HG03460 (cell line): ENCODE data around the gene ORAI3.

Experiments
- ATAC-seq: cut with Tn5 transposase; IDR thresholded peaks from one replicate; pipeline ENCODE4 v1.9.1; 2021; ENCODE audit not compliant: unreplicated experiment

ORAI3 gene

GRCh38 chr16:30946671-30947540 is 2.0 kb upstream of the ORAI3 start:
- no peak for ATAC-seq

DNA sequence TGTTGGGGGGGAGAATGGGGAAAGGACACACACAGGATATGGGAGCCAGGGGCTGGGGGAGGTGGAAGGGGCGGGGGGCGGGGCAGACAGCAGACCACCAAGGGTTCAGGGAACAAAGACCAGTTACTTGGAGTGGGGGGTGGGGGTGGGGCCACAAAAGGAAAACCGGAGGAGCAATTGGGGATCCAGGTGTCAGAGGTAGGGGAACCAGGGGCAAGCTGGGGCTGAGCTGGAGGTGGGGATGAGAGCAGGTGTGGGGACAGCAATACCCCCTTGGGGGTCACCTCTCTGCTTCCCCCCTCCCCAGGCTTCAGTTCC is 1.4 kb upstream of the ORAI3 start:
- ATAC-seq = no peak

DNA sequence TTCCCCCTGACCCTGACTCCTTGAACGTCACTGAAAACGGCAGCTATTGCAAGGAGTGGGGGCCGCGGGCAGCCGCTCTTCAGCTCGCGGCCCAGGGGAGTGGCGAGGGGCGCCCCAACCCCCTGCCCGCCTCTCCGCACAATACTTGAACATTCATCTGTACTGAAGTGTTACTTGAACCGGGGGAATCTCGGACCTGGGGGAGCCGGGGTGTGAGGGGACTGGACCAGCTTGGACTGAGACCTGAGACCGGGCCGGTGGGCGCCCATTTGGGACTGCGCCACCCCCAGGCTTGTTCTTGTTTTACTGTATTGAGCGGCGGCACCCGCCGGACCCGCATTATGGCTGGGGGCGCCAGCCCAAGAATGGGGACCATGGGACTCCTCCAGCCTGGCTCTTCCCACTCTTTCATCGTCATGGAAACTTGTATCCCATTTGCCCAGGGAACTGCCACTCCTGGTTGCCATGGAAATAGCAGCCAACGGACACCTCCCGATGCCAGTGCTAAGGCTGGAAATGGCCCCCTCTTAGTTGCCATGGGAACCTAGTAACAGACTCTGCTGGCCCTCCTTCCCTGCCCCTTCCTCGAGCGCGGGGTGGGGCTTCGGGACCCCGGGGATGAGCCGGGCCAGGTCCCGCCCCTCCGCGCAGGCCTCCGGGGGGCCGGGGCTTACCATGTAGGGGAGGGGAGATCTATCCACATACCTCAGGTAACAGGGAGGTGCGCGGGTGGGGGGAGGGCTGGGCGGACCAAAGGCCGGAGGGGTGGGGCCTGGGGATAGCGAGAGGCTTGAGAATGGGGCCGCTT is 805 bp upstream of the ORAI3 start:
- ATAC-seq = no peak

GRCh38 chr16:30949650-30950515 is 1.0 kb downstream of the ORAI3 start:
- ATAC-seq = peak; percentile 50

DNA sequence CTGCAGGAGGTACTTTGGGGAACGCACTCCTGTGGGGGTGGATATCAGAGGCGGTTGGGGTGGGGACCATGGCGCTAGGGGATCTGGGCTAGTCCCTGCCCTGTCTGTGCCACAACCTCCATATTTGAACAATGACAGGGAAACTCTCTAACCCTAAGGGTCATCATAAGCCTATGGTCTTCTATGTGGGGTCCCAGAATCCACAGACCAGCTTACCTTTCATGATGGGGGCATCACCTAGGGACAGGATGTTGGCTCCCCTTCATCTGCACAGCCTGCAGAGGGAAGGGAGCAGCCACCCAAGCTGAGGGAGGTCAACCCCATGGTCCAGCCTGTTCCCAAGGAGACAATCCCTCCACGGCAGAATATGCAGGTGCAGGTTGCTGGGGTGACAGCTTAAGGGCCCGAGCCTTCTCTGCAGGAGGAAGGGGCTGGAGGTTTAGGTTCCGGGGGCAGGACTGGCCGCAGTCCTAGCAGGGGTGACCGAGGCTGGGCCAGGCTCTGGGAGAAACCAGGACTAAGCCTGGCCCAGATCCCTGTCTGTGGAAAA is 1.7 kb downstream of the ORAI3 start:
- no peak for ATAC-seq

GRCh38 chr16:30951193-30951592 is 2.3 kb downstream of the ORAI3 start:
- no peak for ATAC-seq

DNA sequence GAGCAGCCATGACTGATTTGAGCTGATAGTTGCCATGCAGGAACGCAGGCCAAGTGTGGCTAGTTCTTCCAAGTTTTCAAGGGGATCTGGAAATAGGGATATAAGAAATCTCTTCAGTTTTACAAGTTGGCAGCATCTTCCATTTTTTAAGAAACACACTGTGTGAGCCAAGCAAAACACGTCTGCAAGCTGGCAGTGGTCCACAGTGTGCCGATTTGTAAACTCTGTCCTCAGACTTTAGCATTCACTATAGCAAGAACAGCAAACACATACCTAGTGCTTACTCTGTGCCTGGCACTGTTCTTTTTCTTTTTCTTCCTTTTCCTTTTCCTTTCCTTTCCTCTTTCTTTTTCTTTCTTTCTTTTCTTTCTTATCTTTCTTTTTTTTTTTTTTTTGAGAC is 2.9 kb downstream of the ORAI3 start:
- ATAC-seq = no peak

DNA sequence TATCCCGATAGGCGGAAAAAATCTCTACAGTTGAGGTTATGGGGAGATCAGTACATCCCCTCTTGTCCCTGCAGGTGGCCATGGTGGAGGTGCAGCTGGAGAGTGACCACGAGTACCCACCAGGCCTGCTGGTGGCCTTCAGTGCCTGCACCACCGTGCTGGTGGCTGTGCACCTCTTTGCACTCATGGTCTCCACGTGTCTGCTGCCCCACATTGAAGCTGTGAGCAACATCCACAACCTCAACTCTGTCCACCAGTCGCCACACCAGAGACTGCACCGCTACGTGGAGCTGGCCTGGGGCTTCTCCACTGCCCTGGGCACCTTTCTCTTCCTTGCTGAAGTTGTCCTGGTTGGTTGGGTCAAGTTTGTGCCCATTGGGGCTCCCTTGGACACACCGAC is 4.2 kb downstream of the ORAI3 start:
- ATAC-seq = no peak

- no peak for ATAC-seq
These were observed 4.8 kb downstream of the ORAI3 start for GRCh38 chr16:30953511-30954124.

GRCh38 chr16:30954993-30955392 is 6.1 kb downstream of the ORAI3 start:
- ATAC-seq = no peak

GRCh38 chr16:30956601-30957455 is 8.0 kb downstream of the ORAI3 start:
- ATAC-seq = peak; percentile 47

DNA sequence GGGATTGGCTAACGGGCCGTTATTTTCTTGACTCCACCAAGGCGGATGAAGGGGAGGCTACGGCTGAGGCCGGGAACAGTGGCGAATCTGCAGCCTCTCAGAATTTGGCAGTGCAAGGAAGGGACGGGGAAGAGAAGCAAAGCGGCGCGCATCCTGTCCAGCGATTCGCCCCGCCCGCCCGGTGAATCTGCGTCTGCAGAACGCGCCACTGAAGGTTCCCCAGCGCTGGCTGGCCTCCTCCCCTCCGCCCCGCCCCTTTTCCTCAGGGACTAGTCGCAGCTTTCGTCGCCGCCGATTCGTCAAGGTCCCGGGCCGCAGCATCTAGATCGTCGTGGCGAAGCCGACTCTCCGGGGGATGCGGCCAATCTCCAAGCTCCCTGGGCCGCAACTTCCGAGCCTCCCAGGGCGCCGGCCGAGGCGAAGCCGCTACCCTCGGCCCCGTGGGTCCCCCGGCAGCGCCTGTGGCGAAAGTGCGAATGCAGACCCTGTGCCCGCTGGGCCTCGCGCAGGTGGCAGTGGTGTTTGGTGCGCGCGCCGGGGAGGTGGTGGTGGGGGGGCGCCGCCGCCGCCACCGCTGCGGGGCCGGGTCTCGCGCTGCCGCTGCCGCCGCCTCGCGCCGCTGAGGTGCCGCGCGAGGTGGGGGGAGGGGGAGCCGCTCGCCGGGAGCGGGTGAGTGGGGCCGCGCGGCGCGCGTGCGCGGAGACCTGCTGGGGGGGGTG is 8.7 kb downstream of the ORAI3 start, which contains the start of gene SETD1A:
Gene SETD1A, plus strand, starts transcription at position 299 of the 719 bp plus-strand sequence. CDS start 978 bp downstream, outside the sequence.
- peak; percentile 78 for ATAC-seq

DNA sequence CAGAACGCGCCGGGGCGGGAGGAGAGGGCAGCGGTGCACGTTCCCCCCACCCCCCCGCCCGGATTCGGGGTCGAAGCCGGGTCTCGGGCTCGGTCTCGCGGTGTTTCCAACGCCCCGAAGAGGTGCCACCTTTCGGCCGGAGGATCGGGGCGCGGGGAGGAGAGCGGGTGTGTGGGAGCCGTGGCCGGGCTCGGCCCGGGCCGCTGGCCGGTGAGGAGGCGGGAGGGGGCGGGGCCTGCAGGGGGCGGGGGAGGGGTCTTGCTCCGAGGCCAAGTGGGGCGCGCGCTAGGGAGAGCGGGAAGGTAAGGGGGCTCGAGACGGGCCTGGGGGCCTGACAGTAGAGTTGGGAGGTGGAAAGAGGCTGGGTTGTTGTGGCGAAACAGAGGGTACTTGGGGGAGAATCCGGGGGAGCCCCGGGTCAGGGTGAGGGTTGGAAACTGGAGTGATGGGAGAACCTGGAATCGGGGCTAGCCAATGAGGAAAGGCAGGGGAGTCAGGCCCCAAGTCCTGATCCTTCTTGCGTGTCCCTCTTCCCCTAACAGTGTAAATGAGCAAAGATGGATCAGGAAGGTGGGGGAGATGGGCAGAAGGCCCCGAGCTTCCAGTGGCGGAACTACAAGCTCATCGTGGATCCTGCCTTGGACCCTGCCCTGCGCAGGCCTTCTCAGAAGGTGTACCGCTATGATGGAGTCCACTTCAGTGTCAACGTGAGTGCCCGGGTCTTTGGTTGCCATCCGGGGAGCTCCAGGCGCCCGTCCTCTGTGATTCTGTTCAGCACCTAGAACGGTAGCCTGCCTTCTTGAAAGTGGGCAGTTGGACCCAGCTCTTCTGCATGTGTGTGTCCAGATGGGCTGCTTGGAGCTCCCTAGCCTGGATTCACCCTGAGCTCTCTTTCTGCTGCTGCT is 9.6 kb downstream of the ORAI3 start:
- ATAC-seq = peak; percentile 32

GRCh38 chr16:30961384-30961783 is 12.5 kb downstream of the ORAI3 start:
- ATAC-seq = no peak

DNA sequence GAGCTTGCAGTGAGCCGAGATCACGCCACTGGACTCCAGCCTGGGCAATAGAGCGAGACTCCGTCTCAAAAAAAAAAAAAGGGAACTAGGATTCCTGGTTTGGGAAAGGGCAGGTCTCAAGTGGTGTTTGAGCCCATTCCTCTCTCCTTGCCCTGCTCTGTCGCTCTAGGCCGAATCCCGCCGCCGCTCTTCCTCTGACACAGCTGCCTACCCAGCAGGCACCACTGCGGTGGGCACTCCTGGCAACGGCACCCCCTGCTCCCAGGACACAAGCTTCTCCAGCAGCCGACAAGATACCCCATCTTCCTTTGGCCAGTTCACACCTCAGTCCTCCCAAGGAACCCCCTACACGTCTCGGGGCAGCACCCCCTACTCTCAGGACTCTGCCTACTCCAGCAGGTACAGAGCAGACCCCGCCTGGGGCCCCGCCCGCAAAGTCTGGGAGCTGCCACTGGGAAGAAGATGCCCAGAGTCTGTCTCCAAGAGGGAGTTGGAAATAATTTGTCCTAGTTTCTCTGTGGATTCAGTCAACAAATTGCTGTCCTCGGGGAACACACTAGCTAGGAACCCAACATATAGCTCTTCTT is 15.2 kb downstream of the ORAI3 start:
- no peak for ATAC-seq

DNA sequence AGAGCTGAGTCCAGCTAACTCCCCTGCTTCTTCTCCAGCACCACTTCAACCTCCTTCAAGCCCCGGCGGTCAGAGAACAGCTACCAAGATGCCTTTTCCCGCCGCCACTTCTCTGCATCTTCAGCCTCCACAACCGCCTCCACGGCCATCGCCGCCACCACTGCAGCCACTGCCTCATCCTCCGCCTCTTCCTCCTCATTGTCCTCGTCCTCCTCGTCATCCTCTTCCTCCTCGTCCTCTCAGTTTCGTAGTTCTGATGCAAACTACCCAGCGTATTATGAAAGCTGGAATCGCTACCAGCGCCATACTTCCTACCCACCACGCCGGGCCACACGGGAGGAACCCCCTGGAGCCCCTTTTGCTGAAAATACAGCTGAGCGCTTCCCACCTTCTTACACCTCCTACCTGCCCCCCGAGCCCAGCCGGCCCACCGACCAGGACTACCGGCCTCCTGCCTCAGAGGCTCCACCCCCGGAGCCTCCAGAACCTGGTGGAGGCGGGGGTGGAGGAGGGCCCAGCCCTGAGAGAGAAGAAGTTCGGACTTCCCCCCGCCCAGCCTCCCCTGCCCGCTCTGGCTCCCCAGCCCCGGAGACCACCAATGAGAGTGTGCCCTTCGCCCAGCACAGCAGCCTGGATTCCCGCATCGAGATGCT is 15.8 kb downstream of the ORAI3 start:
- no peak for ATAC-seq

DNA sequence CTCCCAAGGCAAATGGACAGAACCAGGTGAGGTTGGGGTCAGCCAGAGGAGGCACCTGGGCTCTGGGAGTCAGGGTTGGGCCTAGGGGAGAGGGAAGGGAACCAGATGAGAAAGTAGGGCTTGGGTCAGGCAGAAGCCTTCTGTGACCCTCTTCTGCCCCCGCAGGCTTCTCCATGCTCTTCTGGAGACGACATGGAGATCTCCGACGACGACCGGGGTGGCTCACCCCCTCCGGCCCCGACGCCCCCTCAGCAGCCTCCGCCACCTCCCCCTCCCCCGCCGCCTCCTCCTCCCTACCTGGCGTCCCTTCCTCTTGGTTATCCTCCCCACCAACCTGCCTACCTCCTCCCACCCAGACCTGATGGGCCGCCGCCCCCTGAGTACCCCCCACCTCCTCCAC is 16.6 kb downstream of the ORAI3 start:
- ATAC-seq = no peak
